CD4-positive, alpha-beta memory T cell (primary cell): Measurements from ENCODE around the gene BAG2. TPM values are rescaled to one million over a fixed set of nuclear protein-coding genes. Genes with fewer than 3 reads are reported as not detected.
A peak's percentile ranks its signal among the peaks of the same experiment; 100 is the strongest.

Source experiments
- CTCF ChIA-PET: fragments of 350-600 bp; sonication (Branson Sonifier 250); formaldehyde crosslinking; loops from one replicate; lab custom pipeline; 2021; ENCODE audit warnings: inconsistent platforms; ENCODE audit not compliant: partially characterized antibody; lab: Charles Lee
- POLR2A ChIA-PET: fragments of 350-600 bp; sonication (Branson Sonifier 250); formaldehyde crosslinking; loops from one replicate; lab custom pipeline; 2021; ENCODE audit not compliant: partially characterized antibody; lab: Charles Lee
- DNase-seq, 5 donors: peaks; one replicate each; pipeline versions ENCODE4 v3.0.0 to v3.0.0-alpha.2; 2020 to 2022; ENCODE audit warnings: mixed read lengths in 1 of 5
- H3K27ac ChIP-seq: one replicate; pipeline ENCODE4 v1.7.0; 2013; ENCODE audit warnings: low read depth, low read length
- H3K27me3 ChIP-seq: 2 replicates; pipeline ENCODE4 v1.7.0; 2013; ENCODE audit warnings: mild to moderate bottlenecking, low read length, moderate library complexity; ENCODE audit not compliant: insufficient read depth
- H3K36me3 ChIP-seq: 2 replicates; pipeline ENCODE4 v1.7.0; 2013; ENCODE audit warnings: mild to moderate bottlenecking, low read length, moderate library complexity; ENCODE audit not compliant: insufficient read depth
- H3K4me1 ChIP-seq: 2 replicates; pipeline ENCODE4 v1.7.0; 2013; ENCODE audit warnings: mild to moderate bottlenecking, low read length, moderate library complexity; ENCODE audit not compliant: insufficient read depth
- H3K4me3 ChIP-seq, 2 donors: one replicate each; pipeline ENCODE4 v1.7.0; 2013; ENCODE audit warnings: low read length in 2 of 2, mild to moderate bottlenecking in 1 of 2
- H3K9me3 ChIP-seq, 2 donors: one replicate each; pipeline ENCODE4 v1.7.0; 2013; ENCODE audit warnings: low read length in 2 of 2, control low read depth in 1 of 2; ENCODE audit not compliant: control insufficient read depth in 1 of 2
- H3K27ac Mint-ChIP-seq, 7 donors: one replicate each; pipeline ENCODE4 v1.8.0; 2020 to 2021; ENCODE audit warnings: mixed read lengths in 7 of 7, mild to moderate bottlenecking in 6 of 7, inconsistent platforms in 3 of 7, moderate library complexity in 3 of 7
- H3K27me3 Mint-ChIP-seq, 2 donors: one replicate each; pipeline ENCODE4 v1.8.0; 2020 to 2021; ENCODE audit warnings: mixed read lengths in 2 of 2
- H3K36me3 Mint-ChIP-seq, 2 donors: one replicate each; pipeline ENCODE4 v1.8.0; 2020 to 2021; ENCODE audit warnings: mixed read lengths in 2 of 2, inconsistent platforms in 1 of 2, mild to moderate bottlenecking in 1 of 2
- H3K4me1 Mint-ChIP-seq, 4 donors: one replicate each; pipeline ENCODE4 v1.8.0; 2020 to 2021; ENCODE audit warnings: mixed read lengths in 4 of 4, mild to moderate bottlenecking in 1 of 4
- H3K4me3 Mint-ChIP-seq, 8 donors: one replicate each; pipeline ENCODE4 v1.8.0; 2020 to 2021; ENCODE audit warnings: mixed read lengths in 8 of 8, mild to moderate bottlenecking in 7 of 8, moderate library complexity in 6 of 8, inconsistent platforms in 3 of 8
- H3K9me3 Mint-ChIP-seq, 8 donors: one replicate each; pipeline ENCODE4 v1.8.0; 2020 to 2021; ENCODE audit warnings: mixed read lengths in 8 of 8, mild to moderate bottlenecking in 5 of 8, inconsistent platforms in 3 of 8, moderate library complexity in 1 of 8
- intact Hi-C: fragments of 100-400 bp; cut with micrococcal nuclease; formaldehyde crosslinking; loops from one replicate; pipeline ENCODE4 v1.15.1; 2023
- polyA plus RNA-seq, 2 donors: library from polyadenylated mRNA; unstranded; fragments of 300-500 nt; fragmentation: Illumina TruSeq; gene quantifications; one replicate each; pipeline ENCODE4 v1.2.3, GENCODE V29; 2021
- total RNA-seq, 2 experiments: library from RNA; stranded (reverse); gene quantifications; one replicate each; pipeline ENCODE4 v1.2.3, GENCODE V29; 2021

BAG2 gene
- total and polyA plus RNA-seq, 4 experiments from 2014 or later = 2.6 to 3.7 (median 3.5) TPM

GRCh38 chr6:57174511-57174907, 2.4 kb downstream of the BAG2 start:
- no peaks in the 10 kb centered on the region for H3K36me3 ChIP-seq
- Mint-ChIP-seq H3K27ac (peak overlapping the region in 1 of 7 donors; percentile 78), H3K9me3 (no peaks in the 10 kb centered on the region), H3K27me3 (no peaks in the 10 kb centered on the region), H3K4me3 (no peak overlapping the region), H3K4me1 (peaks cover 21 to 45% (median 28%) of the 10 kb centered on the region in 4 donors), H3K36me3 (peaks cover 0 to 7% of the 10 kb centered on the region in 2 donors)
- DNase-seq = no peak
- H3K4me1 ChIP-seq = peaks cover 13% of the 10 kb centered on the region
- H3K9me3 ChIP-seq = no peaks in the 10 kb centered on the region
- H3K4me3 ChIP-seq = no peak overlapping the region
- ChIA-PET CTCF (no interaction called here), POLR2A (no interaction called here)
- no peak overlapping the region for H3K27ac ChIP-seq
- intact Hi-C loops = no loop called here
- H3K27me3 ChIP-seq = no peaks in the 10 kb centered on the region

DNA sequence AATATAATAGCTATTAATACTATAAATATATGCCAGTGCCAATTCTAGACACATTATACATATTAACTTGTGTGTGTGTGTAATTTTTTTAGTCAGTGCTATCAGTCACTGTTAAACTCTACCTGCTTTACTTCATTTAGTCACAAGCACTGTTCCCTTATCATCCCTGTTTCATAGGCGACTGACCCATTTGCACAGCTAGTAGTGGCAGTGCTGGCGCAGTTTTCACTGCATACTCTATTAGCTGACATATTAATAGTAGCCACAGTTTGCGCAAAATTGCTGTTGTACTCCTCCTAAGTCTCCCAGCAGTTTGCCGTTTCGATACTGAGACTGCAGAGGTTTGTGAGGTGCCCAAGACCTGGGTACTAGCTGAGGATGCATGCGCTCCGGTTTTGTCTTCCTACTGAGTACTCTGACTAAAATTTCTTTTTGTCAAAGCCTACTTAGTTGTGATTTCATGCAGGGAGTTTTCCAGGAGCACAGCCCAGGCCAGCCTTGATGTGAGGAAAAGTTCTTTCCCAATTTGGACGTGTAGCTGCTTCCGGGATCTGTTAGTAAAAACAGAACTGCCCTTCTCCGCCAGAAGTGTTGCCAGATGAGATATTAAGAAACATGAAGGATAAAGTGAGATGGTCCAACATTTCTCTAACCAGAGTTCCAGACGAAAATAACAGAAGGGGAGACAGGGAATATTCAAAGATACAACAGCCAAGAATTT, 5.6 kb downstream of the BAG2 start:
- Histone ChIP-seq H3K9me3 (no peaks in the 10 kb centered on the region), H3K4me1 (peaks cover 8% of the 10 kb centered on the region), H3K27ac (no peak overlapping the region), H3K4me3 (no peak overlapping the region), H3K27me3 (no peaks in the 10 kb centered on the region), H3K36me3 (no peaks in the 10 kb centered on the region)
- CTCF ChIA-PET = no interaction called here
- Mint-ChIP-seq H3K27me3 (no peaks in the 10 kb centered on the region), H3K4me3 (no peak overlapping the region), H3K36me3 (peaks cover 8 to 9% of the 10 kb centered on the region in 2 donors), H3K9me3 (no peaks in the 10 kb centered on the region), H3K27ac (no peak overlapping the region), H3K4me1 (peaks cover 15 to 32% (median 19%) of the 10 kb centered on the region in 4 donors)
- POLR2A ChIA-PET = no interaction called here
- no peak for DNase-seq
- intact Hi-C loops = no loop called here

GRCh38 chr6:57180596-57180995, 8.5 kb downstream of the BAG2 start:
- no peak overlapping the region for H3K4me3 Mint-ChIP-seq
- no peaks in the 10 kb centered on the region for H3K9me3 ChIP-seq
- H3K9me3 Mint-ChIP-seq = no peaks in the 10 kb centered on the region
- no peak for DNase-seq
- intact Hi-C loops = no loop called here
- H3K27me3 ChIP-seq = no peaks in the 10 kb centered on the region
- POLR2A ChIA-PET = no interaction called here
- peaks cover 2 to 4% (median 3%) of the 10 kb centered on the region in 4 donors for H3K4me1 Mint-ChIP-seq
- H3K36me3 ChIP-seq = no peaks in the 10 kb centered on the region
- peaks cover 18 to 20% of the 10 kb centered on the region in 2 donors for H3K36me3 Mint-ChIP-seq
- CTCF ChIA-PET = no interaction called here
- H3K27ac Mint-ChIP-seq = peak overlapping the region in 3 of 7 donors; percentile 10 to 26 (median 15)
- no peak overlapping the region for H3K4me3 ChIP-seq
- no peak overlapping the region for H3K27ac ChIP-seq
- no peaks in the 10 kb centered on the region for H3K4me1 ChIP-seq
- H3K27me3 Mint-ChIP-seq = no peaks in the 10 kb centered on the region

DNA sequence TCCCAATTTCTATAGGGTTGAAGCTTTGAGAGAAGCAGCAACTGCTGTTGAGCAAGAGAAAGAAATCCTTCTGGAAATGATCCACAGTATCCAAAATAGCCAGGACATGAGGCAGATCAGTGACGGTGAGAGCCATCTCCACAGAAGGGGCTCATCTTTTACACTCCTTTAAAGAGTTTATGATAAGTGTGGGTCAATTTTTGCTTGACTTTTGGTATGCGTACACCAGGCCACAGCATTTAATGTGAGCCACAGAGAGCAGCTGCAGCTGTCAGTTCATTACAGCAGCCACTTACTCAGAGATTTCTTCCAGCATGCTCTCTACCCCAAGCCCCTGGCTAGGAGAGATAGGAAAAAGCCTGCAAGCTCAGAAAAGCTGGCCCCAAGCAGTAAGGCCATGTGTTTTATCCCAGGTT, 9.9 kb downstream of the BAG2 start:
- peak overlapping the region in 1 of 8 donors; percentile 45 for H3K4me3 Mint-ChIP-seq
- no peaks in the 10 kb centered on the region for H3K9me3 Mint-ChIP-seq
- Histone ChIP-seq H3K27me3 (no peaks in the 10 kb centered on the region), H3K4me3 (no peak overlapping the region), H3K36me3 (no peaks in the 10 kb centered on the region), H3K27ac (no peak overlapping the region), H3K4me1 (no peaks in the 10 kb centered on the region), H3K9me3 (no peaks in the 10 kb centered on the region)
- H3K27me3 Mint-ChIP-seq = no peaks in the 10 kb centered on the region
- H3K4me1 Mint-ChIP-seq = peaks cover 0 to 2% (median under 1%) of the 10 kb centered on the region in 4 donors
- intact Hi-C loops = no loop called here
- POLR2A ChIA-PET = no interaction called here
- peak overlapping the region in 2 of 7 donors; percentile 9 to 50 for H3K27ac Mint-ChIP-seq
- DNase-seq = no peak
- peaks cover 22 to 24% of the 10 kb centered on the region in 2 donors for H3K36me3 Mint-ChIP-seq
- CTCF ChIA-PET = no interaction called here

DNA sequence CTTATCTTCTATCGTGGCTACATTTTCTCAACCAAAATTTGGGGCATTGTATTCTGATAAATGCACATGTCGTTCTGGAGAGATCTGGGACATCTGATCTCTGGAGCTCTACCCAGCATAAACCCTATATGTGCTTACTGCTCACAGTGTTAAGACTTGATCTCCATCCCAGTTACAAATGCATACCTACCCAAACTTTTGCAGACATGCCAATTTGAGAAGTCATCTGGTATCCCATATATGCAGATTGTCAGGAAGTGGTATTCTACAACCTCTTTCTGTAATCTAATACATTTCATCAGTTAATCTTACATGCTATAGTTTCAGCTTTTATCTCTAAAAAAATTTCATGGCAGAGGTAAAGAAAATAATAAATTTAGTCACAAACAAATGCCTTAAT, 11.2 kb downstream of the BAG2 start:
- Mint-ChIP-seq H3K27me3 (no peaks in the 10 kb centered on the region), H3K27ac (no peak overlapping the region), H3K4me1 (peaks cover 0 to 2% (median under 1%) of the 10 kb centered on the region in 4 donors), H3K9me3 (no peaks in the 10 kb centered on the region), H3K36me3 (peaks cover 22 to 24% of the 10 kb centered on the region in 2 donors), H3K4me3 (no peak overlapping the region)
- Histone ChIP-seq H3K9me3 (no peaks in the 10 kb centered on the region), H3K36me3 (no peaks in the 10 kb centered on the region), H3K27me3 (no peaks in the 10 kb centered on the region), H3K4me3 (no peak overlapping the region), H3K27ac (no peak overlapping the region), H3K4me1 (no peaks in the 10 kb centered on the region)
- ChIA-PET POLR2A (no interaction called here), CTCF (no interaction called here)
- intact Hi-C loops = no loop called here
- DNase-seq = no peak

DNA sequence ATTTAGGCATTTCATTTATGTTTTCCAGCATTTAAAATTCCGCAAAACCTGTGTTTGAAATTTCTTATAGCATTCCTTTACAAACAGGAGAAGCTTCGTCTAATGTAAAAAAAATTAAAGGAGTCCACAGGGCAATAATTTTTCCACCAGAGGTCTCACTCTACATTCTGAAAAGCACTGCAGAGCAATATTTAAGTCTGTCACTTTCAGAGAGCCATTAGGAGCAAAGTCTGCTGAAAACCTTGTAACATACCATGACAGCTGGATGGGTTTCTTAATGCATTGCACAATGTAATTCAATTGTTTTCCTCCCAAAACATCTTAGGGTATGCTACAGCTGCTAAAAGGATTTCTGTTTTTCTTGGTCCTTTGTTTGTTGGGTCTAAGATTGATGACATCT, 18.0 kb downstream of the BAG2 start:
- Mint-ChIP-seq H3K9me3 (no peaks in the 10 kb centered on the region), H3K27me3 (no peaks in the 10 kb centered on the region), H3K36me3 (peaks cover 4 to 19% of the 10 kb centered on the region in 2 donors), H3K27ac (no peak overlapping the region), H3K4me1 (peaks cover 0 to 2% (median 0%) of the 10 kb centered on the region in 4 donors), H3K4me3 (no peak overlapping the region)
- H3K4me3 ChIP-seq = no peak overlapping the region
- intact Hi-C loops = loop anchor here (1.0 kb wide), 1 partner anchor 126 kb away; no protein-coding TSS in a partner anchor
- H3K4me1 ChIP-seq = no peaks in the 10 kb centered on the region
- H3K9me3 ChIP-seq = no peaks in the 10 kb centered on the region
- CTCF ChIA-PET = interaction anchor here (1.3 kb wide), 1 partner anchor 126 kb away, joined by 11 read pairs; the partner anchor contains the start of gene PRIM2
- H3K36me3 ChIP-seq = no peaks in the 10 kb centered on the region
- H3K27me3 ChIP-seq = no peaks in the 10 kb centered on the region
- DNase-seq = no peak
- POLR2A ChIA-PET = no interaction called here
- no peak overlapping the region for H3K27ac ChIP-seq

DNA sequence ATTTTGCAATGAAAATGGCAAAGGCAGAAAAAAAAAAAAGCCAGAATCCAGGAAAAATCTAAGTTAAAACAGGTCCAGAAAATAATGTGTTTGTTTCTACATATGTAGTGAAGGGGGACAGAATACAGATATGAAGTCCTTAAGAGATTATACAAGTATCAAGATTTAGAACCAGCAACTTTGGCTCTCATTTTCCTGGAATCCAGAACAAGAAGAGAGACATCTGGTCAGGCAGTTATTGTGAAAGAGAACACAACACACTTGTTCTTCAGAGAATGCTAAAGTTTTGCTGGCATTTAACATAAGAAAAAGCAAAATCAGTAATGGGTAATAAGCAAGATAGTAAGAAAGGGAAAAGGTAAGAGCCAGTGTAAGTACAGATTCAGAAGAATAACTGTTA, 21.1 kb downstream of the BAG2 start:
- ChIA-PET POLR2A (no interaction called here), CTCF (no interaction called here)
- H3K27ac ChIP-seq = no peak overlapping the region
- H3K27ac Mint-ChIP-seq = peak overlapping the region in 1 of 7 donors; percentile 69
- H3K36me3 Mint-ChIP-seq = peaks cover 0 to 15% of the 10 kb centered on the region in 2 donors
- H3K9me3 Mint-ChIP-seq = no peaks in the 10 kb centered on the region
- no peaks in the 10 kb centered on the region for H3K36me3 ChIP-seq
- DNase-seq = no peak
- no peaks in the 10 kb centered on the region for H3K9me3 ChIP-seq
- no peaks in the 10 kb centered on the region for H3K27me3 ChIP-seq
- no peak overlapping the region for H3K4me3 ChIP-seq
- no peaks in the 10 kb centered on the region for H3K27me3 Mint-ChIP-seq
- H3K4me3 Mint-ChIP-seq = no peak overlapping the region
- intact Hi-C loops = no loop called here
- H3K4me1 Mint-ChIP-seq = peaks cover 0 to 2% (median 0%) of the 10 kb centered on the region in 4 donors
- H3K4me1 ChIP-seq = no peaks in the 10 kb centered on the region
